OCI-LY7 (cell line): ENCODE results near the gene DYNLT2. TPM values are rescaled to one million over a fixed set of nuclear protein-coding genes. Genes with fewer than 3 reads are reported as not detected.

ENCODE experiments used
- BruUV-seq: library from RNA; stranded (reverse); fragments of 400-500 nt; replicated peaks from 2 replicates; lab custom pipeline; 2021; lab: Mats Ljungman, UMichigan
- CTCF ChIA-PET: fragments of 300-600 bp; sonication (Branson Sonifier 250); formaldehyde crosslinking; loops from one replicate; lab custom pipeline; 2022; ENCODE audit warnings: antibody characterized with exemption; ENCODE audit not compliant: unreplicated experiment; lab: Charles Lee
- POLR2A ChIA-PET: fragments of 300-600 bp; sonication (Branson Sonifier 250); formaldehyde crosslinking; loops from one replicate; lab custom pipeline; 2022; ENCODE audit warnings: antibody characterized with exemption; lab: Charles Lee
- DNase-seq: peaks from one replicate; pipeline ENCODE4 v3.0.0-alpha.2; 2015; ENCODE audit warnings: low spot score
- H2AFZ ChIP-seq: fragments of 200-600 bp; sonication (generic), shearing (Covaris generic); 2 replicates; pipeline ENCODE4 v1.6.1; 2014; ENCODE audit warnings: mild to moderate bottlenecking, antibody characterized with exemption, low read length, moderate library complexity
- H3K27ac ChIP-seq: fragments of 200-600 bp; sonication (generic); 2 replicates; pipeline ENCODE4 v1.5.1; 2014; ENCODE audit warnings: mixed run types, low read depth, mild to moderate bottlenecking, moderate library complexity, low read length, inconsistent platforms; ENCODE audit not compliant: poor library complexity, severe bottlenecking
- H3K36me3 ChIP-seq: fragments of 200-600 bp; sonication (generic); 2 replicates; pipeline ENCODE4 v1.6.1; 2014; ENCODE audit warnings: mild to moderate bottlenecking, antibody characterized with exemption, low read length, moderate library complexity, mixed read lengths; ENCODE audit not compliant: insufficient read depth
- H3K4me1 ChIP-seq: fragments of 200-600 bp; sonication (generic); 2 replicates; pipeline ENCODE4 v1.5.1; 2014; ENCODE audit warnings: mild to moderate bottlenecking, low read length; ENCODE audit not compliant: insufficient read depth, poor library complexity, severe bottlenecking
- H3K4me2 ChIP-seq: fragments of 200-600 bp; sonication (generic); 2 replicates; pipeline ENCODE4 v1.6.1; 2014; ENCODE audit warnings: mild to moderate bottlenecking, low read length
- H3K4me3 ChIP-seq: fragments of 200-600 bp; sonication (generic); 2 replicates; pipeline ENCODE4 v1.5.1; 2014; ENCODE audit warnings: mild to moderate bottlenecking, low read depth, low read length; ENCODE audit not compliant: poor library complexity, severe bottlenecking
- H3K79me2 ChIP-seq: fragments of 200-600 bp; sonication (generic); 2 replicates; pipeline ENCODE4 v1.6.1; 2016; ENCODE audit warnings: low read depth, mild to moderate bottlenecking, low read length, moderate library complexity, mixed read lengths; ENCODE audit not compliant: insufficient read depth
- H3K9me2 ChIP-seq: fragments of 200-600 bp; sonication (generic); 2 replicates; pipeline ENCODE4 v1.6.1; 2016; ENCODE audit warnings: mild to moderate bottlenecking, low read length, mixed read lengths; ENCODE audit not compliant: insufficient read depth
- H3K9me3 ChIP-seq: fragments of 200-600 bp; sonication (generic); 2 replicates; pipeline ENCODE4 v1.6.1; 2014; ENCODE audit warnings: mild to moderate bottlenecking, mixed run types, low read length, mixed read lengths
- H4K20me1 ChIP-seq: fragments of 200-600 bp; sonication (generic); 2 replicates; pipeline ENCODE4 v1.6.1; 2014; ENCODE audit warnings: mild to moderate bottlenecking, antibody characterized with exemption, low read length, moderate library complexity, mixed read lengths; ENCODE audit not compliant: insufficient read depth
- CTCF ChIP-seq: fragments of 200-600 bp; sonication (generic); conservative IDR thresholded peaks from 2 replicates; pipeline ENCODE4 v1.5.1; 2014; ENCODE audit warnings: mild to moderate bottlenecking, antibody characterized with exemption, low read length, moderate library complexity, mixed read lengths
- EZH2phosphoT487 ChIP-seq: fragments of 200-600 bp; sonication (generic); IDR thresholded peaks from 2 replicates; pipeline ENCODE4 v1.6.1; 2018; ENCODE audit warnings: low read depth, borderline replicate concordance, mild to moderate bottlenecking, mixed run types, antibody characterized with exemption, low read length, moderate library complexity, mixed read lengths
- intact Hi-C: fragments of 100-400 bp; cut with micrococcal nuclease; formaldehyde crosslinking; loops from one replicate; pipeline ENCODE4 v1.10.0; 2022; ENCODE audit not compliant: unreplicated experiment
- total RNA-seq, 2 experiments: library from RNA; depleted of rRNA in 1 of 2; stranded (reverse); fragments of >200 nt in 1 of 2; shearing (Covaris generic) in 1 of 2; gene quantifications; 2 replicates each; pipeline ENCODE4 v1.2.3, GENCODE V29; 2014 to 2022

The DYNLT2 gene
- total RNA-seq, 2 experiments from 2014 or later: 6.4 to 7.7 TPM

DNA sequence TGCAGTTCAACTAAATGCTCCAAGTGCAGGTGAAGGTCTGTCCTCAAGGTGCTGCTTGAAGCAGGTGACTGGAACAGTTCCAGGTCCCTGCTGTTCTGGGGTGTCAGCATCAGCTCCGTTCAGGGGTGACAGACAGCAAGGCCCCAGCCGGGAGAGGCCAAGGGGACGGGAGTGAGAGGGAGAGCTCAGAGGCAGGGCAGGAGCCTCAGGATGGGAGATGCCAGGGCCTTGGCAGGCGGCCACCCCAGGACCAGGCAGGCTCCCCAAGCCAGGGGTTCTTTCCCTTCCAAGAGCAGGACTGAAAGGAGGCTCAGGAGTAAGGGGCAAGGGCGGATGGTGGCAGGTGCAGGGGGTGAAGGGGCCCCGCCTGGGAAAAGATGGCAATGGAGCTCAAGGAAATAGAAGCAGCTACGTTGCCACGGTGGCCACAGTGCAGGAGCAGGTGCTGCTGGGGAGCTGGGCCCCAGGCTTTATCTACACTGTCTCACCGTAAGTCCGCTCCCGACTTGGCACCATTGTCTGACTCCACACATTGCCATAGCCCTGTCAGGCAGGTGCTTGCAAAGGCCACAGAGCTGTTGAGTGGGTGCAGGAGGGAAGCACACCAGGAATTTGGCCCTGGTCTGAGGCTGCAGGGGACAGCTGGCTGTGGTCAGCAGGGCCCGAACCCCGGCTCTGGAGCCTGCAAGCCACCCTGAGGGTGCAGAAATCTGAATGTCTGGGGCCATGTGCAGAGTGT is 43.1 kb upstream of the DYNLT2 start:
- Histone ChIP-seq H4K20me1 (no peaks in the 10 kb centered on the region), H2AFZ (no peak overlapping the region), H3K4me2 (no peak overlapping the region), H3K4me1 (peaks cover 3% of the 10 kb centered on the region), H3K36me3 (no peaks in the 10 kb centered on the region), H3K9me3 (no peaks in the 10 kb centered on the region), H3K79me2 (no peaks in the 10 kb centered on the region), H3K4me3 (no peak overlapping the region), H3K9me2 (no peaks in the 10 kb centered on the region), H3K27ac (no peak overlapping the region)
- no peak for DNase-seq
- ChIA-PET CTCF (interaction anchor here (1.6 to 3.3 kb wide), 2 partner anchors 9 to 11 kb away, joined by 7 to 11 read pairs; no protein-coding TSS in a partner anchor), POLR2A (interaction anchor here (0.5 to 2.3 kb wide), 3 partner anchors 9 to 35 kb away, joined by 3 to 11 read pairs (median 3); no protein-coding TSS in a partner anchor)
- BruUV-seq: no TSS peak
- intact Hi-C loops: loop anchor here (10.0 kb wide), 1 partner anchor 500 kb away; the partner anchor contains the start of gene DLL1
- TF ChIP-seq EZH2phosphoT487 (no peak), CTCF (no peak)

DNA sequence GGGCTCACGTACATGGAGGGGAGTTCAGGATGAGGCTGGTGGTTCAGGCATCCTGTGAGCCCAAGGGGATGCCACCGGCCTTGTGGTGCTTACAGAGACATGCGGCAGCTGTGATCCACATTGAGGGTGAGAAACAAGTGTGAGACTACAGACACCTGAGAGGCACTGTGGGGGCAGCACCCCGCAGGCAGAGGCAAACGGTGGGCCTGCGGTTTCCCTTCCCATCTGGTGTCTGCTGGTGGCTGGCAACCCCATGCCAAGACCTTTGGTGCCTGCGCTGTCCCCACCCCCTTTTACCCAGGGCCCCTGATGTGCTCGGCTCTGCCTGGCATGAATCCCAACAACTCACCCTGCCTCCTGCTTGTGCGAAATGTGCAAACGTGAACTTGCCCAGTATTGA is 42.0 kb upstream of the DYNLT2 start:
- H3K4me2 ChIP-seq: no peak overlapping the region
- POLR2A ChIA-PET: interaction anchor here (0.6 to 2.3 kb wide), 3 partner anchors 10 to 46 kb away, joined by 5 to 11 read pairs (median 6); no protein-coding TSS in a partner anchor
- H3K27ac ChIP-seq: no peak overlapping the region
- H3K79me2 ChIP-seq: no peaks in the 10 kb centered on the region
- H2AFZ ChIP-seq: no peak overlapping the region
- H4K20me1 ChIP-seq: no peaks in the 10 kb centered on the region
- no peak for DNase-seq
- no peak overlapping the region for H3K4me3 ChIP-seq
- CTCF ChIA-PET: interaction anchor here (1.6 to 3.3 kb wide), 2 partner anchors 10 to 12 kb away, joined by 7 to 11 read pairs; no protein-coding TSS in a partner anchor
- no peaks in the 10 kb centered on the region for H3K9me2 ChIP-seq
- H3K9me3 ChIP-seq: no peaks in the 10 kb centered on the region
- H3K36me3 ChIP-seq: no peaks in the 10 kb centered on the region
- TF ChIP-seq EZH2phosphoT487: no peak
- no peak for TF ChIP-seq CTCF
- no TSS peak for BruUV-seq
- intact Hi-C loops: loop anchor here (10.0 kb wide), 1 partner anchor 501 kb away; the partner anchor contains the start of gene DLL1
- peaks cover 3% of the 10 kb centered on the region for H3K4me1 ChIP-seq
